ENCODE data around the gene DOLPP1.

The DOLPP1 gene

GRCh38 chr9:129068110-129068509, 12.8 kb upstream of the DOLPP1 start:
- no peak for DNase-seq

DNA sequence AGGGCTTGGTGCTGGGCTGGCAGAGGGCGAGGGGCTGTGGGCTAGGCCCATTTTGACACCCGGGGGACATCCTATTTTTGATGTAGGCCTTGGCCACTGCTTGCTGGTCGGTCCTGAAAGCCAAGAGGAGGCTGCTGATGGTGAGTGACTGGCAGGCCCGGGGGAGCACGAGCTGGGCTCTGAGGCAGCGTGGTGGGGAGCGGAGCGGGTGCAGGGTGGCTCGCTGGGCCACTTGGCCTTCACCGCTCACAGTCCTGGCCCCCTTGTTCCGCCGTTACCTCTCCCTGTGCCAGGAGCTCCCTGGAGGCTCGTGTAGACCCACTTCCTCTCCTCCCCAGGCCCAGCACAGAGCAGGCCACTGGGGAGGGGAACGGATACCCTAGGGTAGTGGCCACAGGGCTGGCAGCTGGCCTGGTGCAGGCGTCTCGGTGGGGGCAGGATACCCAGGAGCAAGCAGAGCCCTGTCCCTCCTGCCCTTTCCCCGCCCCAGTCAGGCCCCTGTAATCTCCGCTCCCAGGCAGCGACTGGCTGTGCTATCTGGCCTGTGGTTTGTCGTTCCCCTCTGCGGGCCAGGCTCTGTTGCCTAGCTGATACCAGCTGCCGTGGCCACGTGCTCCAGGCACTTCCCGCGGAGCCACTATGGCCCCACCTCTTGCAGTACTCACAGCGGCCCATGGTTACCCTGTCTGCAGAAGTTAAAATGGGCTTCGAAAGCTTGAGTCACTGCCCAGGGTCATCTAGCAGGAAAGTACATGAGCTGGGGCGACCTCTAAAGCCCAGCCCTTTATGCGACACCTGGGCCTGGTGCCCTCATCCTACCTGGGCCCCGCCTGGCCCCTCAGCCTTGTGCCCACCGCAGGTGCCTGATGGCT, 11.7 kb upstream of the DOLPP1 start:
- no peak for DNase-seq

GRCh38 chr9:129069862-129070641, 10.9 kb upstream of the DOLPP1 start:
- no peak for DNase-seq

DNA sequence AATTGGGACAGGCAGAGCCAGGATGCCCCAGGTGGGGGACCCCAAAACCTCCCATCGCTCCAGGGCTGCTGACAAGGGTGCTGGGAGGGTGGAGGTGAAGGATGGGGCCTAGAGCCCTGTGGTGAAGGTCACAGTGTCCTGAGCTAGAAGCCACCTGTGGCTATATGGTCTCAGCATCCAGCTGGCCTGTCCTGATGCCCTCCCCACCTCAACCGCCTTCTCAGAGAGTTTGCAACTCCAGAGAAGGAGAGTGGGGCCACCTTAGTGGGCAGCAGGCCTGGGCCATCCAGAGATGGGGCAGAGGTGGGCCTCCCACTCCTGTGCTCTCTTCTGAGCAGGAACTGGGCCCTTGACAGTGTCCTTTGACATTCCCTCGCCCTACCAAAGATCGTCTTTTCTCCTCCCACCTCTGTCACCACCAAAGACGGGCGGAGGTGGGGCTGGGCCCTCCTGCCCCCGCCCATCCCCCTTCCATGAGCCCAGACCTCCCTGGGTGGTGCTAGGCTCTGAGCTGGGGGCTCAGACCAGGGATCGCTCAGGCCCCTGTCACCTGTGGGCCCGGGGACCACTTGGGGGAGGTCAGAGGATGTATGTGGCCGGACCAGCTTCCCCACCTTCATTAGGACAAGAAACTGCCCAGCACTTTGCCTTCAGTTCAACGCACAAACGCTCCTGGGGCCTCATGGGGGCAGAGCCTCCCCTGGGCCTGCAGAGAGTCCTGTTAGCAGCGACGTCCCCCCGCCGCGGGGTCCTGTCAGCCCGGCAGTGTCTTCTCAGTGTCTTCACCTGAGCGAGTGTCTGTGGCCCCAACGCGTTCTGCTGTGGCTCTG, 10.0 kb upstream of the DOLPP1 start:
- no peak for DNase-seq

GRCh38 chr9:129071526-129072126, 9.3 kb upstream of the DOLPP1 start:
- DNase-seq = no peak

- no peak for DNase-seq
These were observed 8.7 kb upstream of the DOLPP1 start for GRCh38 chr9:129072171-129072570.

- no peak for DNase-seq
These were observed 7.5 kb upstream of the DOLPP1 start for GRCh38 chr9:129073404-129073803.

GRCh38 chr9:129074106-129074505, 6.8 kb upstream of the DOLPP1 start:
- no peak for DNase-seq

DNA sequence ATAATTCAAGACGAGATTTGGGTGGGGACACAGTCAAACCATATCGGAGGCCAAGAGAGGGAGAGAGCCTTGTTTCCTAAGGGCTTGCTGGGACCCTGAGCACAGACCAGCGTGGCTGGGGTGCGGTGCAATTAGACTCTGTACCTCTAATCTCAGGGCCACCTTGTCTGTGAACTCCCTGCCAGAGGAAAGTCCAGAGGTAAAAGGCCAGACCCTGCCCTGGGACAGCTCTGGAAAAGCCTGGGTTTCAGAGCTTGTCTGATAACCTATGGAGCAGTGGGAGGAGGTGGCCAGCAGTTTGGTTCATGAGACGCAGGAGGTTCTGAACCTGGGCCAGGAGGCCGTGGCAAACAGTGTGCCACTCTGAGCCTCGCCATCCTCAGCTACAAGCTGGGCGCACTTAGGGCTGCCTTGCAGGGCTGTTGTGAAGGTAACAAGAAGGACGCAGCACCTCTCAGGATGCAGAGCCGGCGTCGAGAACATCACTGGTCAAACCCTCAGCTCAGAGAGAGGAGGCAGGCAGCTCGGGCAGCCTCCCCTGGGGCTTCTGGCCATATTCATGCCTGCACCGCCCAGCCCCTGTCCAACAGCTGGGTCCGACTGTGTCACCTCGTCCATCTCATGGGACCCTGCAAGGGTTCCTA, 4.8 kb upstream of the DOLPP1 start:
- DNase-seq = no peak

- DNase-seq = no peak
These were observed 4.3 kb upstream of the DOLPP1 start for GRCh38 chr9:129076640-129077037.

DNA sequence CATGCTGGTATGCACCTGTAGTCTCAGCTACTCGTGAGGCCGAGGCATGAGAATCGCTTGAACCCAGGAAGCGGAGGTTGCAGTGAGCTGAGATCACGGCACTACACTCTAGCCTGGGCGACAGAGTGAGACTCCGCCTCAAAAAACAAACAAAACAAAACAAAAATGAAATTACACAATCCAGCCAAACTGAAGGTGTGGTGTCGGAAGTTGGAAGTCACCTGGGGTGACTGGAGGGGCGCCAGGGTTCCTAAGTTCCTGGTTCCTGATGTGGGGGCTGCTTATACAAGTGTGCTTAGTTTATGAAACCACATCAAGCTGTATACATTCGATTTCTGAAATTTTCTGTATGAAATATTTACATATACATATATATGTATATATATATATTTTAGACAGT, 3.7 kb upstream of the DOLPP1 start:
- DNase-seq = no peak

DNA sequence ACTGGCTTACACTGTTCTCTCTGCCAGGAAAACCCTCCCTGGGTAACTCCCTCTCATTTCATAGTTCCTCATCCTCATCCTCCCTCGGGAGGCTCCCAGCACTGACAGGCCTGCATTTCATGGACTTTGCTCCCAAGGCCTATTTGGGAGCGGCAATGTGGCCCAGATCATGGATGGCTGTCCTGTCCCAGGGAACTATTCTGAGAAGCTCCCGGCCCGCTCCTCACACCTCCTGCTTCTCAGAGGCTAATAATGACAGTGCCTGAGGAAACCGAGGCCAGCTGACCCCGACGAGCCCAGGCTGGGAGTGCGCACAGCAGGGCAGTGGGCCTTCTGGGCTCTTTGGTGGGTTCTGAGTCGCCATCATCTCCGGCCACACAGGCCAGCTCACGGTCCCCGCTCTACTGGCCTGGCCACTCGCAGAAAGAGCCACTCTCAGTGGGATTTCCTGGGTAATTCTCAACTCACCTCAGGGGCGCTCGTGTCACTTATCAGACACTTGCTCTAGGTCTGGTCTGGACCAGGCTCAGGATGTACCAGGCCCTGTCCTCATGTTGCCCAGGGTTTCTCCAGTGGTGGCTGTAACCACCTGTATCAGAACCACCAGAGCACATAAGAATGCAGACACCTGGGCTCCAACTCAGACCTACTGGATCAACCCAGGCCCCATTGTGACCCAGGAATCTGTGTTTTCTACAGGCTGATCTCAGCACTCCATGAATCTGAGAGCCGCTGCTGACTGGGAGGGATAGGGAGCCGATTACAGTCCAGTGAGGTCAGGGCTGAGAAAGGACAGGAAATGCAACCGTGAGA, 2.0 kb upstream of the DOLPP1 start:
- DNase-seq = no peak

DNA sequence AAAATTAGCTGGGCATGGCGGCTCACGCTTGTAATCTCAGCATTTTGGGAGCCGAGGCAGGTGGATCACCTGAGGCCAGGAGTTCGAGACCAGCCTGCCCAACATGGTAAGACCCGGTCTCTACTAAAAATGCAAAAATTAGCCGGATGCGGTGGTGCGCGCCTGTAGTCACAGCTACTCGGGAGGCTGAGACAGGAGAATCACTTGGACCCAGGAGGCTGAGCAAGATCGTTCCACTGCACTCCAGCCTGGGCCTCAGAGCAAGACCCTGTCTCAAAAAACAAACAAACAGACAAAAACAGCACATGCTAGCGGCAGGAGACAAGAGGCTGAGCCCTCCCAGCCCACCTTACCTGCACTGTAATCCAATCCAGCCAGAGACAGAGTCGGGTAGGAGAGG, 1.1 kb upstream of the DOLPP1 start:
- DNase-seq = no peak

- DNase-seq = no peak
These were observed 662 bp upstream of the DOLPP1 start for GRCh38 chr9:129080298-129080600.

DNA sequence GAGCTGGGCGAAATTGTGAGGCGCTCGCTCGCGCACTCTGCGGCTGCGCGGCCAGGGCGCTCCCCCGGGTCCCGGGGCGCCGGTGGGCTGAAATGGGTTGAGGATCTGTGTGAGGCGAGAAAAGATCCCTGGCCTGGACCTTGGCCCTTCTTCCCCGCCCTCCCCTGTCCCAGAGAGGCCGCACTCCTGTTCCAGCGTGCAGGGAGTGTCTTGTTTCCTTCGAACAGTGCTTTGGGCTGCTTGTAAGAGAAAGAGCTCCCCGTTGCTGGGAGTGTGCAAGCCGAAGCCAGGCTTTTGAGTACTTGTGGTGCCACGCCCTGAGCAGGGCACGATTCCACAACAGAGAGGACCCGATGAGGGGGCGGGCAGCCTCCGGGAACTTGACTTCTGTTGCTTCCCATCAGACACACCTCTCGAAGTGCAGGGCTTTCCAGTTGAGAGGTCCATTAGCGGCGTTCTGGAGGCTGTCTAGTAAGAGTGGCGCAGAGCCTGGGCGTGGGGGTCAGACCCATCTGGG, 535 bp downstream of the DOLPP1 start:
- DNase-seq = no peak

- no peak for DNase-seq
These were observed 3.2 kb downstream of the DOLPP1 start for GRCh38 chr9:129084087-129084486.

DNA sequence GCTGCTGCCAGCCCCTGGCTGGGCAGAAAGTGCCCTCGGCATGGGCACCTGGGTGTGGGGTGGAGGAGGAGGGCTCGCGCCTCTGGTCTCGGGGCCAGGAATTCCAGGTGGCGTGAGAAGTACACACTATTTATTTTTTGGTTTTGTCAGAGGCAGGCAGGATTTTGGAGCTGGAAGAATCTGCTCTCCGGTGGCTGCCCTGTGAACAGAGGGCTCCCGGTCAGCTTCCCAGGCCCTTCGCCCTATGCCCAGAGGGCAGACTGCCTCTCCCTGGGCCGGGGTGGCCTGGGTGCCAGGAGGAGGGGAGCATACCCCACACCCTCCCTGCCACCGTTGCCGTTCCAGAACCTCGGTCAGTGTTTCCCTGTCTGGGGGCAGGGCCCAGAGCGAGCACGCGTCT, 8.3 kb downstream of the DOLPP1 start:
- DNase-seq = no peak

- DNase-seq = no peak
These were observed 12.9 kb downstream of the DOLPP1 start for GRCh38 chr9:129093602-129094386.

- no peak for DNase-seq
These were observed 13.7 kb downstream of the DOLPP1 start for GRCh38 chr9:129094387-129095169.

DNA sequence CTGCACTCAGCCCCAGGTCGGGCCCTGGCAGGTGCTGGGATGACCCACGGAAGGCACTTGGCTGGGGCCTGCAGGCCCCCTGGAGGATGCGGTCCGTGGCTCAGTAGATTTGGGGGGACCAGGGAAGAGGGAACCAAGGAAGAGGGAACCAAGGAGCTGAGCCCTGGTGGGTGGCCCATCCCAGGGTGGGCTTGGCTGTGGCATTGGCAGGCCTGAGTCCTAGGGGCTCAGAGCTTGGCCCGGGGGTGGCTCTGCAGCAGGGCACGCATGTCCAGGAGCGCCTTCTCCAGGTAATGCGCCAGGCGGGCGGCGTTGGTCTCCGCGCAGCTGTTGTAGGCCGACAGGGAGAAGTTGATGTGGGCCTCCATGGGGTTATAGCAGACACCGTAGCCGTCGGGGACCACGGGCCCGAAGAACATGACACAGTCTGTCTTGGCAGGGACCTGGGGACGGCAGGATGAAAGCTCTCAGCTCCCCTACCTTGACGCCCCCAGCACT, 14.3 kb downstream of the DOLPP1 start:
- no peak for DNase-seq
